ENCODE data around the gene SP140.

The SP140 gene

GRCh38 chr2:230295192-230295591, 69.7 kb downstream of the SP140 start:
- Histone ChIP-seq H3K36me3 (no peaks in the 10 kb centered on the region), H3K27ac (no peak overlapping the region), H3K9me3 (peaks cover 0 to 5% (median 0%) of the 10 kb centered on the region in 3 donors), H3K4me3 (no peak overlapping the region), H3K4me1 (no peaks in the 10 kb centered on the region), H3K27me3 (no peaks in the 10 kb centered on the region)
- intact Hi-C loops (cut with DNase I; ENCODE audit: low total_unique reads): no loop called here
- no peak for TF ChIP-seq CTCF (IDR thresholded peaks at IDR 0.05)
- no peak for DNase-seq

GRCh38 chr2:230296917-230297316, 71.4 kb downstream of the SP140 start:
- Histone ChIP-seq H3K9me3 (peaks cover 0 to 5% (median 0%) of the 10 kb centered on the region in 3 donors), H3K4me3 (no peak overlapping the region), H3K27ac (no peak overlapping the region), H3K4me1 (no peaks in the 10 kb centered on the region), H3K36me3 (no peaks in the 10 kb centered on the region), H3K27me3 (no peaks in the 10 kb centered on the region)
- intact Hi-C loops (cut with DNase I; ENCODE audit: low total_unique reads): no loop called here
- no peak for TF ChIP-seq CTCF (IDR thresholded peaks at IDR 0.05)
- DNase-seq: no peak

- H3K36me3 ChIP-seq: no peaks in the 10 kb centered on the region
- intact Hi-C loops (cut with DNase I; ENCODE audit: low total_unique reads): no loop called here
- H3K4me3 ChIP-seq: no peak overlapping the region
- TF ChIP-seq CTCF (IDR thresholded peaks at IDR 0.05): no peak
- no peak for DNase-seq
- peaks cover 0 to 5% (median 0%) of the 10 kb centered on the region in 3 donors for H3K9me3 ChIP-seq
- H3K4me1 ChIP-seq: no peaks in the 10 kb centered on the region
- no peaks in the 10 kb centered on the region for H3K27me3 ChIP-seq
- H3K27ac ChIP-seq: no peak overlapping the region
These were observed 74.1 kb downstream of the SP140 start for GRCh38 chr2:230299618-230300017.

- Histone ChIP-seq H3K36me3 (no peaks in the 10 kb centered on the region), H3K27ac (no peak overlapping the region), H3K4me3 (no peak overlapping the region), H3K27me3 (no peaks in the 10 kb centered on the region), H3K9me3 (no peaks in the 10 kb centered on the region), H3K4me1 (no peaks in the 10 kb centered on the region)
- TF ChIP-seq CTCF (IDR thresholded peaks at IDR 0.05): no peak
- intact Hi-C loops (cut with DNase I; ENCODE audit: low total_unique reads): no loop called here
- no peak for DNase-seq
These were observed 80.1 kb downstream of the SP140 start for GRCh38 chr2:230305416-230306275.

GRCh38 chr2:230306474-230306873, 80.9 kb downstream of the SP140 start:
- H3K36me3 ChIP-seq: no peaks in the 10 kb centered on the region
- H3K4me1 ChIP-seq: no peaks in the 10 kb centered on the region
- H3K27ac ChIP-seq: no peak overlapping the region
- TF ChIP-seq CTCF (IDR thresholded peaks at IDR 0.05): no peak
- no peak for DNase-seq
- no peaks in the 10 kb centered on the region for H3K27me3 ChIP-seq
- intact Hi-C loops (cut with DNase I; ENCODE audit: low total_unique reads): no loop called here
- no peaks in the 10 kb centered on the region for H3K9me3 ChIP-seq
- H3K4me3 ChIP-seq: no peak overlapping the region

Measured in tibial artery (tissue), 4 donors.